H9 (cell line): Measurements from ENCODE around the gene ITSN2. TPM values are rescaled to one million over a fixed set of nuclear protein-coding genes. Genes with fewer than 3 reads are reported as not detected.

Source experiments
- DNase-seq: peaks from one replicate; pipeline ENCODE4 v3.0.0-alpha.2; 2017
- H2AFZ ChIP-seq: one replicate; pipeline ENCODE4 v1.6.1; 2013; ENCODE audit warnings: mild to moderate bottlenecking, low read length, control low read depth, moderate library complexity
- H2AK5ac ChIP-seq: 2 replicates; pipeline ENCODE4 v1.6.1; 2013; ENCODE audit warnings: low read length, control low read depth, mixed read lengths; ENCODE audit not compliant: insufficient read length
- H2BK120ac ChIP-seq: one replicate; pipeline ENCODE4 v1.6.1; 2013; ENCODE audit warnings: low read depth, mild to moderate bottlenecking, low read length, control low read depth, inconsistent platforms; ENCODE audit not compliant: poor library complexity, severe bottlenecking
- H2BK12ac ChIP-seq: 2 replicates; pipeline ENCODE4 v1.6.1; 2013; ENCODE audit warnings: low read length, control low read depth, mixed read lengths, low read depth; ENCODE audit not compliant: insufficient read length
- H2BK15ac ChIP-seq: 2 replicates; pipeline ENCODE4 v1.6.1; 2013; ENCODE audit warnings: low read depth, low read length, control low read depth
- H2BK20ac ChIP-seq: one replicate; pipeline ENCODE4 v1.6.1; 2013; ENCODE audit warnings: low read depth, mild to moderate bottlenecking, low read length, control low read depth, inconsistent platforms; ENCODE audit not compliant: poor library complexity, severe bottlenecking
- H2BK5ac ChIP-seq: 2 replicates; pipeline ENCODE4 v1.6.1; 2013; ENCODE audit warnings: low read length, control low read depth, mixed read lengths; ENCODE audit not compliant: insufficient read length
- H3K14ac ChIP-seq: 2 replicates; pipeline ENCODE4 v1.6.1; 2013; ENCODE audit warnings: low read length, control low read depth; ENCODE audit not compliant: insufficient read depth
- H3K18ac ChIP-seq: 2 replicates; pipeline ENCODE4 v1.6.1; 2013; ENCODE audit warnings: low read depth, mild to moderate bottlenecking, mixed read lengths, low read length, control low read depth; ENCODE audit not compliant: insufficient read length
- H3K23ac ChIP-seq: 2 replicates; pipeline ENCODE4 v1.6.1; 2013; ENCODE audit warnings: low read length, control low read depth, mixed read lengths, low read depth; ENCODE audit not compliant: insufficient read length
- H3K23me2 ChIP-seq: 2 replicates; pipeline ENCODE4 v1.6.1; 2013; ENCODE audit warnings: low read depth, mild to moderate bottlenecking, mixed read lengths, low read length, control low read depth; ENCODE audit not compliant: insufficient read length, poor library complexity, severe bottlenecking
- H3K27ac ChIP-seq: 2 replicates; pipeline ENCODE4 v1.5.1; 2013; ENCODE audit warnings: low read length, control low read depth, mixed read lengths, low read depth; ENCODE audit not compliant: insufficient read length
- H3K27me3 ChIP-seq: 2 replicates; pipeline ENCODE4 v1.6.1; 2013; ENCODE audit warnings: low read length, control low read depth, inconsistent platforms; ENCODE audit not compliant: insufficient read depth
- H3K4ac ChIP-seq: 2 replicates; pipeline ENCODE4 v1.6.1; 2013; ENCODE audit warnings: low read depth, mild to moderate bottlenecking, control low read depth, inconsistent platforms, low read length, moderate library complexity
- H3K4me1 ChIP-seq: 2 replicates; pipeline ENCODE4 v1.6.1; 2013; ENCODE audit warnings: low read length, control low read depth, inconsistent platforms; ENCODE audit not compliant: insufficient read depth
- H3K4me2 ChIP-seq: 2 replicates; pipeline ENCODE4 v1.6.1; 2013; ENCODE audit warnings: low read length, control low read depth, mixed read lengths; ENCODE audit not compliant: insufficient read length, insufficient read depth
- H3K56ac ChIP-seq: 2 replicates; pipeline ENCODE4 v1.6.1; 2013; ENCODE audit warnings: low read depth, mild to moderate bottlenecking, mixed read lengths, low read length, control low read depth; ENCODE audit not compliant: insufficient read length
- H3K79me1 ChIP-seq: 2 replicates; pipeline ENCODE4 v1.6.1; 2013; ENCODE audit warnings: low read depth, mild to moderate bottlenecking, moderate library complexity, low read length, control low read depth, inconsistent platforms; ENCODE audit not compliant: insufficient read depth, poor library complexity, severe bottlenecking
- H3K79me2 ChIP-seq: 2 replicates; pipeline ENCODE4 v1.6.1; 2013; ENCODE audit warnings: low read length, control low read depth, inconsistent platforms; ENCODE audit not compliant: insufficient read depth
- H3K9ac ChIP-seq: 2 replicates; pipeline ENCODE4 v1.6.1; 2013; ENCODE audit warnings: low read length, control low read depth, mixed read lengths; ENCODE audit not compliant: insufficient read length; ENCODE audit errors: extremely low read depth
- H3K9me3 ChIP-seq: one replicate; pipeline ENCODE4 v1.6.1; 2013; ENCODE audit warnings: low read depth, low read length, inconsistent platforms; ENCODE audit not compliant: control insufficient read depth
- H3T11ph ChIP-seq: one replicate; pipeline ENCODE4 v1.6.1; 2013; ENCODE audit warnings: mild to moderate bottlenecking, low read length, control low read depth, inconsistent platforms
- H4K20me1 ChIP-seq: one replicate; pipeline ENCODE4 v1.6.1; 2013; ENCODE audit not compliant: control insufficient read depth, insufficient read length, insufficient read depth
- H4K5ac ChIP-seq: 2 replicates; pipeline ENCODE4 v1.6.1; 2013; ENCODE audit warnings: low read depth, mild to moderate bottlenecking, mixed read lengths, low read length, control low read depth; ENCODE audit not compliant: insufficient read length
- H4K8ac ChIP-seq: replicated peaks from 2 replicates; pipeline ENCODE4 v1.6.1; 2013; ENCODE audit warnings: low read length, control low read depth, mixed read lengths, low read depth; ENCODE audit not compliant: insufficient read length
- H4K91ac ChIP-seq: 2 replicates; pipeline ENCODE4 v1.6.1; 2013; ENCODE audit warnings: low read depth, mild to moderate bottlenecking, moderate library complexity, mixed read lengths, low read length, control low read depth; ENCODE audit not compliant: insufficient read length
- H3K27ac Mint-ChIP-seq, 3 experiments: 2 replicates in 2 of 3; 3 replicates in 1 of 3; pipeline ENCODE4 v1.8.0; 2020 to 2021; ENCODE audit warnings: mixed read lengths in 3 of 3, mild to moderate bottlenecking in 1 of 3, moderate library complexity in 1 of 3
- H3K27me3 Mint-ChIP-seq: 2 replicates; pipeline ENCODE4 v1.8.0; 2021; ENCODE audit warnings: low read depth, mild to moderate bottlenecking, moderate library complexity, mixed read lengths
- H3K36me3 Mint-ChIP-seq, 3 experiments: 2 replicates in 2 of 3; 3 replicates in 1 of 3; pipeline ENCODE4 v1.8.0; 2020 to 2021; ENCODE audit warnings: low read depth in 3 of 3, mixed read lengths in 3 of 3; ENCODE audit not compliant: insufficient read depth in 1 of 3
- H3K4me1 Mint-ChIP-seq, 2 experiments: 2 replicates each; pipeline ENCODE4 v1.8.0; 2020; ENCODE audit warnings: mixed read lengths in 2 of 2
- H3K4me3 Mint-ChIP-seq, 2 experiments: 2 replicates in 1 of 2; 3 replicates in 1 of 2; pipeline ENCODE4 v1.8.0; 2020 to 2021; ENCODE audit warnings: mild to moderate bottlenecking in 2 of 2, mixed read lengths in 2 of 2, moderate library complexity in 1 of 2
- H3K9me3 Mint-ChIP-seq, 2 experiments: 2 replicates in 1 of 2; 3 replicates in 1 of 2; pipeline ENCODE4 v1.8.0; 2020; ENCODE audit warnings: mild to moderate bottlenecking in 2 of 2, mixed read lengths in 2 of 2, moderate library complexity in 1 of 2
- CTCF ChIP-seq: fragments of 200-600 bp; sonication (generic); conservative IDR thresholded peaks from 3 replicates; pipeline ENCODE4 v1.8.0; 2021; ENCODE audit warnings: antibody characterized with exemption, mild to moderate bottlenecking
- WGBS: extraction: QIAGEN DNeasy Blood & Tissue Kit; methylation state at CpG from one replicate; pipeline ENCODE4 v1.1.7; 2013; ENCODE audit warnings: missing lambda C conversion rate, low lambda C conversion rate, mixed read lengths; ENCODE audit not compliant: insufficient read length; ENCODE audit errors: extremely low coverage; 5-methylcytosine and 5-hydroxymethylcytosine counted together
- total RNA-seq: library from RNA; stranded (reverse); gene quantifications from 2 replicates; pipeline ENCODE4 v1.2.1, GENCODE V29; 2021

The ITSN2 gene
- total RNA-seq, 1 experiment from 2014 or later, result 17.0 TPM

- Mint-ChIP-seq H3K4me3 (no peak overlapping the region), H3K27ac (peak overlapping the region in 1 of 3 experiments; percentile 7; a peak in 1 of 7 replicates), H3K27me3 (no peaks in the 10 kb centered on the region; the same call in 1 of the 2 replicates), H3K4me1 (peaks cover 2 to 16% of the 10 kb centered on the region in 2 experiments; a peak in 2 of 4 replicates), H3K9me3 (no peaks in the 10 kb centered on the region; a peak in 1 of 5 replicates), H3K36me3 (peaks cover 0 to 7% (median 0%) of the 10 kb centered on the region in 3 experiments; a peak in 3 of 7 replicates)
- no peak overlapping the region for H4K91ac ChIP-seq
- no peak overlapping the region for H2BK12ac ChIP-seq
- no peak overlapping the region for H4K8ac ChIP-seq
- H3K79me2 ChIP-seq, result no peaks in the 10 kb centered on the region
- H3K56ac ChIP-seq, result no peak overlapping the region
- H4K20me1 ChIP-seq, result no peaks in the 10 kb centered on the region
- no peaks in the 10 kb centered on the region for H3K27me3 ChIP-seq
- no peak overlapping the region for H3K4me2 ChIP-seq
- no peak overlapping the region for H2BK5ac ChIP-seq
- no peak overlapping the region for H3T11ph ChIP-seq
- no peak overlapping the region for H2AFZ ChIP-seq
- H3K14ac ChIP-seq, result no peak overlapping the region; the same call in 1 of the 2 replicates
- no peak overlapping the region for H2BK20ac ChIP-seq
- H3K23ac ChIP-seq, result no peak overlapping the region
- H2BK120ac ChIP-seq, result no peak overlapping the region
- no peak for DNase-seq
- H3K18ac ChIP-seq, result no peak overlapping the region
- no peaks in the 10 kb centered on the region for H3K23me2 ChIP-seq
- no peak overlapping the region for H2AK5ac ChIP-seq
- no CpG with 5 or more reads among the region's 4 CpGs for WGBS
- TF ChIP-seq CTCF, result no peak
- no peaks in the 10 kb centered on the region for H3K9me3 ChIP-seq
- H3K27ac ChIP-seq, result no peak overlapping the region
- H4K5ac ChIP-seq, result no peak overlapping the region
- H3K9ac ChIP-seq, result no peak overlapping the region
- H3K4ac ChIP-seq, result no peak overlapping the region
- no peak overlapping the region for H2BK15ac ChIP-seq
- H3K4me1 ChIP-seq, result no peaks in the 10 kb centered on the region
- H3K79me1 ChIP-seq, result no peaks in the 10 kb centered on the region
Observed at GRCh38 chr2:24205131-24205530, 155.2 kb downstream of the ITSN2 start.
